Breast epithelium (tissue), 4 donors: ENCODE data around the gene STAM. TPM values are rescaled to one million over a fixed set of nuclear protein-coding genes. Genes with fewer than 3 reads are reported as not detected.

Experiments used
- DNase-seq, 2 donors: peaks; one replicate each; pipeline ENCODE4 v3.0.0-alpha.2; 2019; ENCODE audit warnings: low spot score in 2 of 2
- H3K27ac ChIP-seq, 2 donors: fragments of 200-600 bp; sonication (generic) in 1 of 2; one replicate each; pipeline ENCODE4 v1.5.1; 2016 to 2019; ENCODE audit warnings: mild to moderate bottlenecking in 1 of 2
- H3K27me3 ChIP-seq, 2 donors: fragments of 200-600 bp; sonication (generic) in 1 of 2; one replicate each; pipeline versions ENCODE4 v1.5.1 to v1.6.0; 2017 to 2019; ENCODE audit warnings: control low read depth in 1 of 2, mild to moderate bottlenecking in 1 of 2
- H3K36me3 ChIP-seq: fragments of 200-600 bp; one replicate; pipeline ENCODE4 v1.5.1; 2019
- H3K4me1 ChIP-seq, 2 donors: fragments of 200-600 bp; sonication (generic); one replicate each; pipeline ENCODE4 v1.5.1; 2016 to 2019; ENCODE audit warnings: control low read depth in 1 of 2
- H3K4me3 ChIP-seq, 3 donors: fragments of 200-600 bp; sonication (generic); 1 replicate in 2 of 3; 2 replicates in 1 of 3; pipeline ENCODE4 v1.5.1; 2016 to 2019; ENCODE audit warnings: mild to moderate bottlenecking in 3 of 3, moderate library complexity in 2 of 3
- H3K9me3 ChIP-seq, 2 donors: fragments of 200-600 bp; sonication (generic) in 1 of 2; one replicate each; pipeline ENCODE4 v1.5.1; 2016 to 2019; ENCODE audit warnings: control low read depth in 1 of 2
- CTCF ChIP-seq, 3 donors: fragments of 450-650 bp; IDR thresholded peaks; one replicate each; pipeline ENCODE4 v1.5.1; 2016 to 2017; ENCODE audit warnings: antibody characterized with exemption in 3 of 3, mild to moderate bottlenecking in 3 of 3, moderate library complexity in 3 of 3
- POLR2A ChIP-seq: fragments of 450-650 bp; IDR thresholded peaks from one replicate; pipeline ENCODE4 v1.6.1; 2016; ENCODE audit warnings: antibody characterized with exemption, mild to moderate bottlenecking, moderate library complexity
- POLR2AphosphoS5 ChIP-seq, 3 donors: sonication (generic); formaldehyde crosslinking; IDR thresholded peaks; one replicate each; pipeline ENCODE4 v1.6.1; 2017; ENCODE audit warnings: antibody characterized with exemption in 3 of 3
- intact Hi-C: fragments of 100-400 bp; cut with DNase I; formaldehyde crosslinking; loops from one replicate; pipeline ENCODE4 v1.15.1; 2023; ENCODE audit warnings: low total_unique reads
- total RNA-seq, 3 donors: library from RNA; depleted of rRNA; stranded (reverse); fragments of >200 nt; gene quantifications; one replicate each; pipeline ENCODE4 v1.1.0, GENCODE V29; 2016

STAM gene
- total RNA-seq, 3 donors from 2014 or later = 19.0 to 25.2 (median 22.7) TPM

GRCh38 chr10:17693009-17693408, 49.1 kb downstream of the STAM start:
- Histone ChIP-seq H3K27ac (no peak overlapping the region), H3K36me3 (no peaks in the 10 kb centered on the region), H3K27me3 (no peaks in the 10 kb centered on the region), H3K4me3 (no peak overlapping the region), H3K9me3 (no peaks in the 10 kb centered on the region), H3K4me1 (no peaks in the 10 kb centered on the region)
- TF ChIP-seq POLR2AphosphoS5 (IDR thresholded peaks at IDR 0.05) (no peak), CTCF (IDR thresholded peaks at IDR 0.05) (no peak), POLR2A (no peak)
- intact Hi-C loops = no loop called here
- no peak for DNase-seq

GRCh38 chr10:17698696-17699095, 54.7 kb downstream of the STAM start:
- Histone ChIP-seq H3K9me3 (no peaks in the 10 kb centered on the region), H3K36me3 (no peaks in the 10 kb centered on the region)
- intact Hi-C loops = no loop called here

GRCh38 chr10:17701301-17701700, 57.4 kb downstream of the STAM start:
- no peaks in the 10 kb centered on the region for H3K36me3 ChIP-seq

More at GRCh38 chr10:17698696-17699095, 54.7 kb downstream of the STAM start:
- DNase-seq = no peak
- no peaks in the 10 kb centered on the region for H3K27me3 ChIP-seq
- no peaks in the 10 kb centered on the region for H3K4me1 ChIP-seq
- H3K27ac ChIP-seq = no peak overlapping the region
- H3K4me3 ChIP-seq = no peak overlapping the region
- TF ChIP-seq CTCF (IDR thresholded peaks at IDR 0.05) = no peak
- TF ChIP-seq POLR2A = no peak
- TF ChIP-seq POLR2AphosphoS5 (IDR thresholded peaks at IDR 0.05) = no peak

GRCh38 chr10:17703706-17704105, 59.8 kb downstream of the STAM start:
- no peaks in the 10 kb centered on the region for H3K27me3 ChIP-seq
- intact Hi-C loops = no loop called here
- TF ChIP-seq CTCF (IDR thresholded peaks at IDR 0.05) = no peak
- no peak for TF ChIP-seq POLR2AphosphoS5 (IDR thresholded peaks at IDR 0.05)
- no peak for TF ChIP-seq POLR2A
- H3K4me1 ChIP-seq = no peaks in the 10 kb centered on the region
- H3K36me3 ChIP-seq = no peaks in the 10 kb centered on the region
- no peak overlapping the region for H3K4me3 ChIP-seq
- no peak overlapping the region for H3K27ac ChIP-seq
- H3K9me3 ChIP-seq = no peaks in the 10 kb centered on the region
- DNase-seq = no peak

More at GRCh38 chr10:17701301-17701700, 57.4 kb downstream of the STAM start:
- no peak overlapping the region for H3K27ac ChIP-seq
- no peak overlapping the region for H3K4me3 ChIP-seq
- no peaks in the 10 kb centered on the region for H3K9me3 ChIP-seq
- no peaks in the 10 kb centered on the region for H3K27me3 ChIP-seq
- no peak for DNase-seq
- H3K4me1 ChIP-seq = no peaks in the 10 kb centered on the region
- intact Hi-C loops = no loop called here
- TF ChIP-seq POLR2AphosphoS5 (IDR thresholded peaks at IDR 0.05) = no peak
- no peak for TF ChIP-seq CTCF (IDR thresholded peaks at IDR 0.05)
- TF ChIP-seq POLR2A = no peak

- Histone ChIP-seq H3K36me3 (no peaks in the 10 kb centered on the region), H3K4me3 (no peak overlapping the region), H3K27ac (no peak overlapping the region), H3K27me3 (no peaks in the 10 kb centered on the region), H3K4me1 (no peaks in the 10 kb centered on the region), H3K9me3 (no peaks in the 10 kb centered on the region)
- DNase-seq = no peak
- intact Hi-C loops = no loop called here
- TF ChIP-seq POLR2AphosphoS5 (IDR thresholded peaks at IDR 0.05) = no peak
- no peak for TF ChIP-seq CTCF (IDR thresholded peaks at IDR 0.05)
- TF ChIP-seq POLR2A = no peak
Observed at GRCh38 chr10:17708821-17709220, 64.9 kb downstream of the STAM start.
